GM21786 (cell line): Measurements from ENCODE around the gene CEP78.

Source experiments
- ATAC-seq: cut with Tn5 transposase; IDR thresholded peaks from one replicate; pipeline ENCODE4 v1.9.1; 2021; ENCODE audit not compliant: unreplicated experiment

CEP78 gene

DNA sequence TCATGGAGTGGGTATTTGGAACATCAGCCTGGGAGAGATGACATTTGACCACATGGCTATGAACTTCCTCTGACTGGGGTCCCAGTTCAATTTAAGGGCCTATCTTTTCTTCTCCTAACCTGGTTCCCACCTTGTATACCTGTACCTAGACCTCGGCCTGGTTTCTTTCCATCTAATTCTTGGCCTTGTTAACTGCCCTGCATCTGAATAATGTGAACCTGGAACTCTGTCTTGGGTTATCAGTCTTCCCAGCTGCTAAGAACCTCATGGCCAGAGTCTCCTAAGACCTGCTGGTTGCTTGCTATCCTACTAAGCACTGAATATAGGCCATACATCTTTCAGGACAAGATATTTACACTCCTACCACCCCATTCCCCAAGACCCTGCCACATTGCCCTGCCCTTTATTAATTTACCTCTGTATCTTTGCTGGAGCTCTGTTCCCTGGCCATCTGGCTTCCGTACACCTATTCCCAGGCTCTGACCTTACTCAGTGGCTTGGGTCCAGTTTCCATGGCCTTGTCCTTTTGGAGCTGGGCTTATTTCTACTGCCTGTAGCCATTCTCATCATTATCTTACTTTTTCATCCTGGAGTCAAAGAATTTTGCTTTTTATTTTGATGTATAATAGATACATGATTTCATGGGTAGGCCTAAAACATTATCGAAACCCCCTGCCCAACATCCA is 67.6 kb downstream of the CEP78 start:
- ATAC-seq = no peak

- ATAC-seq = no peak
Measured at GRCh38 chr9:78304357-78304756, 68.5 kb downstream of the CEP78 start.

GRCh38 chr9:78306222-78307076 is 70.6 kb downstream of the CEP78 start:
- ATAC-seq = no peak

DNA sequence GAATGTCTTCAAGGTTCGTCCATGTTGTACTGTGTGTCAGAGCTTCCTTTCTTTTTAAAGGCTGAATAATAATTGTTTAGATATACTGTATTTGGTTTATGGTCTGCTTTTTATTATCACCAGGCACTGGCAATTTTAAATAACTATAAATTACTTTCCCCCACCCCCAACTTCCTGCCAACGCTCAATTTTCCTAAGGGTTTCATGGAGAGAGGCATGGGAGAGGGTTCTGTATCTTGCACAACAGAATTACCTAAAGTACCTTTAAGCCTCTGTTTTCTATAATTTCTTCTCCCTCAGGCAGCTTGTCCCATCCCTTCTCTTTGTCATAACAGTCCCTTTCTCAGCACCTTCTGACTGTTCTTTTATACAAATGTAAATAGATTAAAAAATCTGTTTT is 71.5 kb downstream of the CEP78 start:
- no peak for ATAC-seq

- no peak for ATAC-seq
Measured at GRCh38 chr9:78309066-78309465, 73.2 kb downstream of the CEP78 start.

- ATAC-seq = no peak
Measured at GRCh38 chr9:78311075-78311474, 75.2 kb downstream of the CEP78 start.

DNA sequence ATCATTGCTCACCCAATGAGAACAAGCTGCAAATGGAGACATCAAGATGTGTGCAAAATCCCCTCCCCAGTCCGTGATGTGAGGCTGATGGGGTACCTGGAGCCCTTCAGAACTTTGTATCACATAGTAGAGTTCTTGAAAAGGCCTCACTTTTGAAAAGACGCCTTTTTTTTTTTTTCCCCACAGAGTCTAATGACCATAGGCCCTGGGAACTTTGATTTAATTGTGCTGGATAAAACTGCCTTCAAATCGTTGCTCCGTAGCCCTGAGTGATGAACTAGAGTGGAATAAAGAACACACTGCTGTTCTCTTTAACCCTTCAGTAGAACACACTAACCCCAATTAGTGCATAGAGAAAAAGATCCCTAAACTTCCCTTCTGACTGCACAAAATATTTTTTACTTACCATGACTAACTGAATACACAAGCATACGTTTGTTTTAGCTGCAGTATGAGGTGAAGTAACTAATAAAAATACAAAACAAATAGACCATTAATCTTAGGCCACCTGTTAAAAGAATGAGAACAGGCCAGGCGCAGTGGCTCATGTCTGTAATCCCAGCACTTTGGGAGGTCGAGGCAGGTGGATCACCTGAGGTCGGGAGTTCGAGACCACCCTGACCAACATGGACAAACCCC is 76.1 kb downstream of the CEP78 start:
- no peak for ATAC-seq

- ATAC-seq = no peak
Measured at GRCh38 chr9:78314550-78314949, 78.7 kb downstream of the CEP78 start.

GRCh38 chr9:78314953-78315870 is 79.3 kb downstream of the CEP78 start:
- no peak for ATAC-seq

- ATAC-seq = no peak
Measured at GRCh38 chr9:78316166-78316892, 80.5 kb downstream of the CEP78 start.

GRCh38 chr9:78319197-78320029 is 83.5 kb downstream of the CEP78 start:
- no peak for ATAC-seq

DNA sequence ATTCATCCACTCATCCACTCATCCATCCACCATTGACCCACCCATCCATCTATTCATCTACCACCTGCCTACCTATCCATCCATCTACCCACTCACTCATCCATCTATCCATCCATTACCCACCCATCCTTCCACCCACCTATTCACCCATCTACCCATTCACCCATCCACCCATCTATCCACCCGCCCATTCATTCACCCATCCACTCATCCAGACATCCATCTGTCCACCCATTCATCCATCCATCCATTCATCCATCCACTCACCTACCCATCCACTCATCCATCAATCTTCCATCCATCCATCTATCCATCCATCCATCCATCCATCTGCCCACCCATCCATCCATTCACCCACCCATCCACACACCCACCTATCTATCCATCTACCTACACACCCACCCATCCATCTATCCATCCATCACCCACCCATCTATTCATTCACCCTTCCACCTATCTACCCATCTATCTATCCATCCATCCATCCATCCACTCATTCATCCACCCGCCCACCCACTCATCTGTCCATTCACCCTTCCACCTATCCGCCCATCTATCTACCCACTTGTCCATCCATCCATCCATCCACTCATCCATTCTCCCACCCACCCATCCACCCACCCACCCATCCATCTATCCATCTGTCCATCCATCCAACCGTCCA is 84.3 kb downstream of the CEP78 start:
- ATAC-seq = no peak

DNA sequence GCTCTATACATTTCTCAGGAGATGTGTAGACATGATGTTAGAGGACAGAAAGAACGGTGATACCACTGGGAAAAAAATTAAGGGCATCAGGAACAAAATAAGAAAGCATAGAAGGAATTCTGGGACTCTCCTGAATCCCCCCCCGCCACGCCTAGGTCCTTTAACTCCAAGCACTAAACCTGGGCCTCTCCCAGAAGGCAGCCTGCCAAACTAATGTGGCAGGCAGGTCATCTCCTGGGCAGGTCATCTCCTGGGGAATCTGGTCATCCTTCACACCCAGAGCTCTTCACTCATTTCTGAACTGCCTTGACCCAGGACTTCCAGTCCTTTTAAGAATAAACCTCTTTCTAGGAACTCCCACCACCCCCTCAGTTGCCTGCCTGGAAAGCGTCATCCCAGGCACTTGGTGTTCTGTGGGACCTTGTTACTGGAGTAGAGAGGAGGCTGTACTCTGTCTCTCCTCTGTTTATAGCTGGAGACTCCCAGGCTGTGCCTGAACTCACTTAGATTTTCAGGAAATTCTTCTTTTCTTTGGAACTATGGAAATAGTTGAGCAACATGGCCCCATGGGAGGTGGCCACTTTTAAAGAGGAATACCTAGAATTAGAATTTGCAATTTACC is 85.1 kb downstream of the CEP78 start:
- no peak for ATAC-seq

GRCh38 chr9:78321505-78321904 is 85.6 kb downstream of the CEP78 start:
- ATAC-seq = no peak

GRCh38 chr9:78324068-78324650 is 88.3 kb downstream of the CEP78 start:
- ATAC-seq = no peak

DNA sequence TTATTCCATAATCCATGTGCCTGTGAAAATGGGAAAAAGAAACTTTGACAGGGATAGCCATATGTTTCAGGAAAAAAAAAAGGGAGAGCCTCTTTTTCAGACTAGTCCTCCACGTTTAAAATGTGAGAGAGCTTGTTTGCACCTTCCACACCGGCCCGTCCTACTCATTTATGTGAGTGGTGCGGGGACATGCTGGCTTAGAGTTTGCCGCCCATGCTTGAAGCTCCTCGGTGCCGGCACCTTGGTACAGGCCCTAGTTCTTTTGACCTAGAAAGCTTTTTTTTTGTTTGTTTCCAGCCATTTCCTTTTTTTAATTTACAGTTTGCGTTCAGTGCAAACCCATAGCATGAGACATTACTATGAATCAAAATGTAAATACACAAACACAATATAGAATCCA is 88.8 kb downstream of the CEP78 start:
- ATAC-seq = no peak

- no peak for ATAC-seq
Measured at GRCh38 chr9:78325343-78325742, 89.5 kb downstream of the CEP78 start.

DNA sequence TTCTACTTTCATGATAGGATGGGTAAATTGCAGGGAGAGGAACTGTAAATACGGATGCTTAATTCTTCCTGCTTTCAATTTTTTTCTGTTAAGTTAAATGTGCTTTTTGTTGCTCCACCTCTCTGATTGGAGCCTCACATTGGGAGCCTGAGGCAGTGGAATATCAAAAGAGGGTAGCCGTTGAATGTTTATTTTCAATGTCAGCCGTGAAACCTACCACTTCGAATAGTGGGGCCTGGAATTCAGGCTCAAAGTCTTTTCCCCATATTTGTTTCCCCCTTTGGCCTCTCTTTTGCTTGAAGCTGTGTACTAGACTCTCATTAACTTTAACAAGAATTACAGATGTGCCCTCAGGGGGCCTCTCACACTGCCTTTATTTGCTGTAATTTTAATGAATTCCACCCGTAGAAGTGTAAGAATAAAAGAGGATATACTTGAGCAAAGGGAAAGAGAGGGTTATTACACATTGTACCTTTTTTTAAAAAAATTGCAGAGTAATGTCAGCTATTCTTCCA is 90.0 kb downstream of the CEP78 start:
- ATAC-seq = no peak
